Renal cortex interstitium (tissue), 11 donors: Measurements from ENCODE around the gene DNAH7. TPM values are rescaled to one million over a fixed set of nuclear protein-coding genes. Genes with fewer than 3 reads are reported as not detected.
A peak's percentile ranks its signal among the peaks of the same experiment; 100 is the strongest.

Experiments used
- DNase-seq, 11 donors: peaks; one replicate each; pipeline ENCODE4 v3.0.0-alpha.2; 2013; ENCODE audit warnings: low read depth in 9 of 11, low spot score in 4 of 11; ENCODE audit errors: extremely low read depth in 1 of 11
- polyA plus RNA-seq, 3 donors: library from polyadenylated mRNA; unstranded; fragments of 120-200 nt; gene quantifications; one replicate each; pipeline ENCODE4 v1.2.1, GENCODE V29; 2013; ENCODE audit not compliant: insufficient read length in 3 of 3

The DNAH7 gene
- polyA plus RNA-seq, 3 donors: 6.5 to 9.7 (median 8.9) TPM

GRCh38 chr2:196086517-196087368 is 18.1 kb upstream of the DNAH7 start:
- DNase-seq: no peak

- no peak for DNase-seq
Observed at GRCh38 chr2:196083601-196084000, 15.0 kb upstream of the DNAH7 start.

GRCh38 chr2:196080526-196080925 is 11.9 kb upstream of the DNAH7 start:
- DNase-seq: no peak

GRCh38 chr2:196079052-196079451 is 10.4 kb upstream of the DNAH7 start:
- no peak for DNase-seq

- no peak for DNase-seq
Observed at GRCh38 chr2:196077821-196078220, 9.2 kb upstream of the DNAH7 start.

- no peak for DNase-seq
Observed at GRCh38 chr2:196076778-196077568, 8.3 kb upstream of the DNAH7 start.

- no peak for DNase-seq
Observed at GRCh38 chr2:196075196-196075595, 6.6 kb upstream of the DNAH7 start.

- DNase-seq: no peak
Observed at GRCh38 chr2:196074631-196075030, 6.0 kb upstream of the DNAH7 start.

GRCh38 chr2:196073521-196073920 is 4.9 kb upstream of the DNAH7 start:
- no peak for DNase-seq

- no peak for DNase-seq
Observed at GRCh38 chr2:196067088-196067382, 1.6 kb downstream of the DNAH7 start.

GRCh38 chr2:196066291-196067087 is 2.1 kb downstream of the DNAH7 start:
- peak in 4 of 11 donors; percentile 18 to 50 (median 26) for DNase-seq

GRCh38 chr2:196063773-196064172 is 4.9 kb downstream of the DNAH7 start:
- no peak for DNase-seq

- DNase-seq: no peak
Observed at GRCh38 chr2:196059491-196059960, 9.1 kb downstream of the DNAH7 start.

GRCh38 chr2:196054631-196055030 is 14.0 kb downstream of the DNAH7 start:
- DNase-seq: no peak

GRCh38 chr2:196046123-196046917 is 22.3 kb downstream of the DNAH7 start:
- DNase-seq: no peak

- DNase-seq: no peak
Observed at GRCh38 chr2:196041786-196042185, 26.9 kb downstream of the DNAH7 start.

- no peak for DNase-seq
Observed at GRCh38 chr2:196040218-196040617, 28.4 kb downstream of the DNAH7 start.

GRCh38 chr2:196036442-196036841 is 32.2 kb downstream of the DNAH7 start:
- DNase-seq: no peak

- no peak for DNase-seq
Observed at GRCh38 chr2:196018037-196018436, 50.6 kb downstream of the DNAH7 start.
